ENCODE measurements around the gene ARHGAP10.
A peak's percentile ranks its signal among the peaks of the same experiment; 100 is the strongest.

ARHGAP10 gene

DNA sequence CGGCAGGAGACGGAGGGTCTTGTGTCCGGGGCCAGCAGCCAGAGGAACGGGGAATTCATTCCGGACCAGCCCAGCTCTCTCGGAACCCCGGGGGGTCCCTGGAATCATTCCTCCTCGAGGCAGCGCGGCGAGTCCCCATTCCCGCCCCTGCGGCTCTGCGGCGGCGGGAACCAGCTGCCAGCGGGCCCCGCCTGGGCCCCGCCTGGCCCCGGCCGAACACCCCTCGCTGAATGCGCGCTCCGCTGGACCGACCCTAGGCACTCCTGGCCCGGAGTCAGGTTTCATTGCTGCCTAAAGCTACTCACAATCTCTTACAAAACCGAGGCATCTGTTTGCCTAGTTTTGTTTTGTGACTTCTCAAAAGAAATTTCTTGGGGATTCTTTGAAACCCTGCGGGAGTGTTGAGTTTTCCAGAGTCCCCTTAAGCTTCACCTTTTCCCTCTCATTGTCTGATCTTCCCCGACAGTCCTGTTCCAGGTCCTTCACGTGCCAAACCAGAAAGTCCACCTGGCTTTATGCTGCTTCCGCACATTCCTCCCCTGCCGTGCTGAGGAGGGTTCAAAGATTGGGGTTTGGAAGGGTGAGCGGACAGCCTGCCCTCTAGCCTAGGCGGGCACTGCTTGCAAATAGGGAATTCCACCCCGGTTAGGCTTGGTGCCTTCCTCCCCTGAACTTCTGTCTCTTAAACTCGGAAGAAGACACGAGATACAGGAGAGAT, 789 bp downstream of the ARHGAP10 start:
- Histone ChIP-seq H2AFZ (ENCODE audit: low read length) (peak overlapping the region; percentile 80), H3K27ac (ENCODE audit: low read length) (peak overlapping the region; percentile 100), H3K36me3 (replicated peaks; ENCODE audit: insufficient read depth, low read length) (no peaks in the 10 kb centered on the region), H3K9ac (ENCODE audit: low read length) (peak overlapping the region; percentile 98), H3F3A (ENCODE audit: insufficient read depth, low read length) (peaks cover 29% of the 10 kb centered on the region), H3K27me3 (replicated peaks; ENCODE audit: insufficient read depth, low read length) (no peaks in the 10 kb centered on the region), H3K9me3 (replicated peaks; ENCODE audit: insufficient read depth, low read length) (no peaks in the 10 kb centered on the region), H3K4me3 (ENCODE audit: low read length) (peak overlapping the region; percentile 95), H3K9me2 (replicated peaks; ENCODE audit: insufficient read depth, low read length) (no peaks in the 10 kb centered on the region), H4K20me1 (ENCODE audit: insufficient read depth, low read length) (peaks cover 5% of the 10 kb centered on the region), H3K4me1 (ENCODE audit: low read length) (peaks cover 36% of the 10 kb centered on the region), H3K4me2 (ENCODE audit: low read depth, low read length) (peak overlapping the region; percentile 96), H3K79me2 (ENCODE audit: low read length) (peaks cover 56% of the 10 kb centered on the region)
- no peak for TF ChIP-seq EZH2 (optimal IDR thresholded peaks at IDR 0.05; ENCODE audit: low read depth, low read length)
- no peak for TF ChIP-seq EZH2phosphoT487 (IDR thresholded peaks at IDR 0.05; ENCODE audit: low read length)
- peak; percentile 47 for DNase-seq

DNA sequence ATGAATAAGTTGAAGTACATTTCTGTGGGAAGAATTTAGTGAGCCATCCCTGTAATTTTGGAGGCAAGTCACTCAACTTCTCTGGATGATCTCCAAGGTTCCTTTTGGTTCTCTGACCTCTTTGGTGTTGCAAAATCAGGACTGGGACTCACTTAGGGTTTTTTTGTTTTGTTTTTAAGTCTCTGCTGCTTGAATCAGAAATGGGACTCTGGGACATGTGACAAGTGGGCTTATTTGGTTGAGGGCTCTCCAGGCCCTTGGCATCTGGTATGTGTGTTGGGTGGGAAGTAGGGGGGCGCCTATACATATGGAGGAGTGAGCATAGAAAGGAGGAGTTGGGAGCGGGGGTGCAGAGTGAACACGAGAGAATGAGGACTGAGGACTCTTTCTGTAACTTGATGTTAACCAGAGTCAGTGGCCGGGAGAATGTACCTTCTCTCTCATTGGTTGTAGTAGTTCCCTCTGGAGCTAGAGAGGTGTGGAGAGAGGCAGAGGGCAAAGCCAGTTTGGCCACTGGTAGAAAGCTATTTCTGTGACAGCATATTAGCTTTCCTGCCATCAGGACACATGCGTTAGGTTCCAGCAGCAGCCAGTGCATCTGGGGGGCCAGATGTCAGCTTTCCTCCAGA, 1.9 kb downstream of the ARHGAP10 start:
- no peak overlapping the region for H3K27ac ChIP-seq (ENCODE audit: low read length)
- no peaks in the 10 kb centered on the region for H3K36me3 ChIP-seq (replicated peaks; ENCODE audit: insufficient read depth, low read length)
- H3K9me3 ChIP-seq (replicated peaks; ENCODE audit: insufficient read depth, low read length) = no peaks in the 10 kb centered on the region
- peak overlapping the region; percentile 98; the same call in 1 of the 2 replicates for H3K9ac ChIP-seq (ENCODE audit: low read length)
- H3K9me2 ChIP-seq (replicated peaks; ENCODE audit: insufficient read depth, low read length) = no peaks in the 10 kb centered on the region
- H3K4me3 ChIP-seq (ENCODE audit: low read length) = peak overlapping the region; percentile 95
- peaks cover 36% of the 10 kb centered on the region for H3K4me1 ChIP-seq (ENCODE audit: low read length)
- no peaks in the 10 kb centered on the region for H3K27me3 ChIP-seq (replicated peaks; ENCODE audit: insufficient read depth, low read length)
- H3K79me2 ChIP-seq (ENCODE audit: low read length) = peaks cover 67% of the 10 kb centered on the region
- TF ChIP-seq, protein P1, sequence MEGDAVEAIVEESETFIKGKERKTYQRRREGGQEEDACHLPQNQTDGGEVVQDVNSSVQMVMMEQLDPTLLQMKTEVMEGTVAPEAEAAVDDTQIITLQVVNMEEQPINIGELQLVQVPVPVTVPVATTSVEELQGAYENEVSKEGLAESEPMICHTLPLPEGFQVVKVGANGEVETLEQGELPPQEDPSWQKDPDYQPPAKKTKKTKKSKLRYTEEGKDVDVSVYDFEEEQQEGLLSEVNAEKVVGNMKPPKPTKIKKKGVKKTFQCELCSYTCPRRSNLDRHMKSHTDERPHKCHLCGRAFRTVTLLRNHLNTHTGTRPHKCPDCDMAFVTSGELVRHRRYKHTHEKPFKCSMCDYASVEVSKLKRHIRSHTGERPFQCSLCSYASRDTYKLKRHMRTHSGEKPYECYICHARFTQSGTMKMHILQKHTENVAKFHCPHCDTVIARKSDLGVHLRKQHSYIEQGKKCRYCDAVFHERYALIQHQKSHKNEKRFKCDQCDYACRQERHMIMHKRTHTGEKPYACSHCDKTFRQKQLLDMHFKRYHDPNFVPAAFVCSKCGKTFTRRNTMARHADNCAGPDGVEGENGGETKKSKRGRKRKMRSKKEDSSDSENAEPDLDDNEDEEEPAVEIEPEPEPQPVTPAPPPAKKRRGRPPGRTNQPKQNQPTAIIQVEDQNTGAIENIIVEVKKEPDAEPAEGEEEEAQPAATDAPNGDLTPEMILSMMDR (IDR thresholded peaks at IDR 0.05; ENCODE audit: low read length) = 0 out of 2 replicates have a peak, but pooled peaks have one; percentile 6
- no peak for TF ChIP-seq EZH2phosphoT487 (IDR thresholded peaks at IDR 0.05; ENCODE audit: low read length)
- peaks cover 29% of the 10 kb centered on the region for H3F3A ChIP-seq (ENCODE audit: insufficient read depth, low read length)
- H3K4me2 ChIP-seq (ENCODE audit: low read depth, low read length) = peak overlapping the region; percentile 96
- DNase-seq = no peak
- peaks cover 7% of the 10 kb centered on the region for H4K20me1 ChIP-seq (ENCODE audit: insufficient read depth, low read length)
- no peak overlapping the region for H2AFZ ChIP-seq (ENCODE audit: low read length)

DNA sequence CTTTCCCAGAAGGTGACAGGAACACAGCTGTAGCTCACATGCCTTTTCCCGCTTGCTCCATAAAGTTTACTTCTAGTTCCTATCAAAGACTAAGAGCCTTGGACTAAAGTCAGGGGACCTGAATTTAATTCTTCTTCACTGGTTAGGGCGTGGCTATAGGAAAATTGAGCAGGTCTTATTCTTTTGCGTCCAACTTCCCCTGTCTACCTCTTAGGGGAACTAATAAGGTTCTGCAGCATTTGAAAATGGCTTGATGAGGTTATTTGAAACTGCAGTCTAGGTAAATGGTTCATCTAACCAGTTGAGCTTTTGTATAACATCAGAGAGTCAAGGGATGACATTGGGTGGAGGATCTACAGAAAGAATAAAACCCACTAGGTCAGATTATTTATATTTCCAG, 2.6 kb downstream of the ARHGAP10 start:
- H2AFZ ChIP-seq (ENCODE audit: low read length) = no peak overlapping the region
- H3K36me3 ChIP-seq (replicated peaks; ENCODE audit: insufficient read depth, low read length) = no peaks in the 10 kb centered on the region
- H3K9me2 ChIP-seq (replicated peaks; ENCODE audit: insufficient read depth, low read length) = no peaks in the 10 kb centered on the region
- peaks cover 29% of the 10 kb centered on the region for H3F3A ChIP-seq (ENCODE audit: insufficient read depth, low read length)
- peaks cover 74% of the 10 kb centered on the region for H3K79me2 ChIP-seq (ENCODE audit: low read length)
- no peak overlapping the region for H3K9ac ChIP-seq (ENCODE audit: low read length)
- peaks cover 7% of the 10 kb centered on the region for H4K20me1 ChIP-seq (ENCODE audit: insufficient read depth, low read length)
- H3K4me2 ChIP-seq (ENCODE audit: low read depth, low read length) = peak overlapping the region; percentile 96
- H3K9me3 ChIP-seq (replicated peaks; ENCODE audit: insufficient read depth, low read length) = no peaks in the 10 kb centered on the region
- no peaks in the 10 kb centered on the region for H3K27me3 ChIP-seq (replicated peaks; ENCODE audit: insufficient read depth, low read length)
- no peak for DNase-seq
- peak overlapping the region; percentile 95 for H3K4me3 ChIP-seq (ENCODE audit: low read length)
- TF ChIP-seq, protein P1 (IDR thresholded peaks at IDR 0.05; ENCODE audit: low read length) = no peak
- TF ChIP-seq EZH2phosphoT487 (IDR thresholded peaks at IDR 0.05; ENCODE audit: low read length) = no peak
- no peak for TF ChIP-seq EZH2 (optimal IDR thresholded peaks at IDR 0.05; ENCODE audit: low read depth, low read length)
- H3K4me1 ChIP-seq (ENCODE audit: low read length) = peaks cover 36% of the 10 kb centered on the region
- no peak overlapping the region for H3K27ac ChIP-seq (ENCODE audit: low read length)

All from MM.1S (cell line).